Measurements from ENCODE around the gene SLAMF7. TPM values are rescaled to one million over a fixed set of nuclear protein-coding genes. Genes with fewer than 3 reads are reported as not detected.

SLAMF7 gene
- total RNA-seq, 2 experiments from 2014 or later, result 152 to 162 TPM

GRCh38 chr1:160789051-160789701 is 50.1 kb downstream of the SLAMF7 start:
- peak overlapping the region; percentile 48 for H3K27ac Mint-ChIP-seq
- H3K4me3 Mint-ChIP-seq, result no peak overlapping the region
- H3K9me3 Mint-ChIP-seq, result no peaks in the 10 kb centered on the region
- no peaks in the 10 kb centered on the region for H3K36me3 Mint-ChIP-seq
- H3K4me1 Mint-ChIP-seq, result peaks cover 10% of the 10 kb centered on the region
- no peaks in the 10 kb centered on the region for H3K27me3 Mint-ChIP-seq
- DNase-seq, result no peak

DNA sequence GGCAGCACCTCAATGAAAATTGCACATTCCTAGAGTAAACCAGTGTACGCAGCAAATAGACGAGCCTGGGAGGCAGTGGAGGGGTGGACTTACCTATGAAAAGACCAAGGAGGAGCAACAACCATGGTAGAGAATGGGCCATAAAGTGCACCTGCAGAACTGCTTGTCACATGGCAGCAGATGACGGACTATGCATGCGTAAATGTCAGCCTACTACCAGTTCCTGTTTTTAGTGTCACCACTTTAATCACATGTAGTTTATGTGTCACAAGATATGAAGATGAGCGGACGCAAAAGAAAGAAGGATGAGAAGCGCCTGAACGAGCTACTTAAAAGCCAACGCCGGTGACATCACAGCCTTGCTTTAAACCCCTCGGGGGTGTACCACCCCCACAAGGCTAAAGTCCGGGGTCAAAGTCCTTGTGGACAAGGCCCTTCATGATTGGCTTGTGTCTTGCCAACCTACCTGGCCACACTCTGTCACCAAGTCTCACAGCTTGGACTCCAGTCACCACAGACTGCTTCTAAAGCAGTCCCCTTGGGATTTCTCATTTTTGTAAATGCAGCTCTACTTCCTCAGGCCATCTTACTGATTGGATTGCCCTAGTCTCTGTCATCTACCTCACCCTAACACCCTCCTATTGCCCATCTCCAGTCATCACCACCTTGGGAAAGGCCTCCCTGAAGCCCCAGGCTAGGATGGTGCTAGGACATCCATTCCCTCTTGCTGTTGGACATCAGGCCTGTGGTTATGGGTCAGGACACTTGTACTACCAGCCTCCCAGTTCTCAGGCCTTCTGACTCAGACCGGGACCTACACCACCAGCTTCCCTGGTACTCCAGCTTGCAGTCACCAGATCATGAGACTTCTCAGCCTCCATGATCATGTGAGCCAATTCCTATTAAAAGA is 50.9 kb downstream of the SLAMF7 start:
- H3K4me1 Mint-ChIP-seq, result peaks cover 14% of the 10 kb centered on the region
- peak overlapping the region; percentile 48 for H3K27ac Mint-ChIP-seq
- H3K4me3 Mint-ChIP-seq, result no peak overlapping the region
- no peaks in the 10 kb centered on the region for H3K36me3 Mint-ChIP-seq
- H3K9me3 Mint-ChIP-seq, result no peaks in the 10 kb centered on the region
- H3K27me3 Mint-ChIP-seq, result no peaks in the 10 kb centered on the region
- no peak for DNase-seq

- no peaks in the 10 kb centered on the region for H3K9me3 Mint-ChIP-seq
- no peak for DNase-seq
- no peak overlapping the region for H3K4me3 Mint-ChIP-seq
- peaks cover 13% of the 10 kb centered on the region for H3K36me3 Mint-ChIP-seq
- peaks cover 48% of the 10 kb centered on the region for H3K4me1 Mint-ChIP-seq
- H3K27ac Mint-ChIP-seq, result no peak overlapping the region
- H3K27me3 Mint-ChIP-seq, result no peaks in the 10 kb centered on the region
These were observed 55.3 kb downstream of the SLAMF7 start for GRCh38 chr1:160794376-160794775.

DNA sequence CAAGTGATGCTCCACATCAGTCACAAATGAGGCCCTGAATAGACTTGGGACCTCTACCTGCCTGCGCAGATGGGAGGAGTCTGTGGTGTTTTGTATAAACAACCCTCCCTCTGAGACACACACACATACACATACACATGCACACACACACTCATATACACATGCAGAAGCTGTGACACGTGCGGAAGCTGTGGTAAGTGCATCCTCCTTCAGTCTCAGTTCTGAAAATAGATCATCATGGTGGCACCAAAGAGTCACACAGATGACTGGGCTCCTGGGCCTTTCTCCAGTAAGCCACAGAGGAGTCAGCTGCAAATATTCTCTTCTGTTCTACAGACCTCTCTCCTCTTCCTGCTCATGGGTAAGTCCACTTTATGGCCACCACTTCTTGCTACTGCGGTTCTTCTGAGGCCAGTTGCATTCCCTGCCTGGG is 56.9 kb downstream of the SLAMF7 start, which contains the start of gene LY9:
Gene LY9 (plus strand): TSS at position 224 of the 433 bp plus-strand sequence. CDS start 14 bp downstream, at position 238.
- peak within 1 kb of the TSS; percentile 96 for H3K27ac Mint-ChIP-seq
- peaks cover 52% of the 10 kb centered on the region for H3K4me1 Mint-ChIP-seq
- DNase-seq, result peak; percentile 75
- H3K9me3 Mint-ChIP-seq, result no peaks in the 10 kb centered on the region
- H3K27me3 Mint-ChIP-seq, result no peaks in the 10 kb centered on the region
- peak within 1 kb of the TSS; percentile 86 for H3K4me3 Mint-ChIP-seq
- peaks cover 15% of the 10 kb centered on the region for H3K36me3 Mint-ChIP-seq

DNA sequence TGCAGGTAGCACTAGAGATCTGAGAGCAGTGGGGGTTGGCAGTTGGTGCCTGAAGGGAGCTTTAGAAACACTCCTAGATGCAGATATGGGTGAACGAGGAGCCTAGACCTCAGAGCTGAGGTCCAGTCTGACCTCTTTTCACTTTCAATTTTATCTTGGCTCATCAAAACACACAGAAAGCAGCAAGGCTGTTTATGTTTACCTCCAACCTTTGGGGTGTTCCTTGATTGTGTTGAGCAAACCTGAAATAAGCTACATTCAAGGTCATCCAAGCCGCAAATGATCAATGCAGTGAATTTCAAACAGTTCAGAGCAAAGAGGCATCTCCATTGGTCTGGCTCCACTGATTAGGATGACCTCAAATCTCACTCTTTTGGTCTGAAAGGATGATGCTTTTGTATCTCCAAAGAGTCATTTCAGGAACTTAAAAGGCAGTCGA is 58.2 kb downstream of the SLAMF7 start:
- Mint-ChIP-seq H3K36me3 (peaks cover 22% of the 10 kb centered on the region), H3K27ac (peak overlapping the region; percentile 96), H3K4me1 (peaks cover 60% of the 10 kb centered on the region), H3K9me3 (no peaks in the 10 kb centered on the region), H3K4me3 (peak overlapping the region; percentile 86), H3K27me3 (no peaks in the 10 kb centered on the region)
- no peak for DNase-seq

GRCh38 chr1:160797861-160798273 is 58.8 kb downstream of the SLAMF7 start:
- peak overlapping the region; percentile 86 for H3K4me3 Mint-ChIP-seq

DNA sequence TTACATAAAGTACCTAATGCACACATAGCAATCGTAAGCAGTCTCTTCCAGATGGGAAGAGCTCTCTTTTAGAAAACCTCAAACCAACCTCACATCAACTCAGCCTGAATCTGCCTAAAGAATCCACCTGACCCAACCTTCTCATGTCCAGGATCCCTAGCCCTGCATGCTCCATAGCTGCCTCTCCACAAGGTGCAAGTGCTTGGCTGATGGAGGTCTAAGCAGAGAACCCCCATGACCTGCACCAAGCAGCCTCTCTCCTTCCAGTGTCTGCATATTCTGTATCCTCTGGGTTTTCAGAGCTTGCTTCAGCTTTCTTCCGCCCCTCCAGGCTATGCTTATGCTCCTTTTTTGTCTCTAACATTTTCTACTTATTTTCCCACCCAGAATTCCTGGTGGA is 59.4 kb downstream of the SLAMF7 start:
- no peak for DNase-seq
- H3K9me3 Mint-ChIP-seq, result peaks cover 2% of the 10 kb centered on the region
- H3K27ac Mint-ChIP-seq, result peak overlapping the region; percentile 96
- H3K36me3 Mint-ChIP-seq, result peaks cover 30% of the 10 kb centered on the region
- peaks cover 67% of the 10 kb centered on the region for H3K4me1 Mint-ChIP-seq
- no peaks in the 10 kb centered on the region for H3K27me3 Mint-ChIP-seq
- peak overlapping the region; percentile 86 for H3K4me3 Mint-ChIP-seq

More at GRCh38 chr1:160797861-160798273, 58.8 kb downstream of the SLAMF7 start:
- Mint-ChIP-seq H3K36me3 (peaks cover 25% of the 10 kb centered on the region), H3K4me1 (peaks cover 64% of the 10 kb centered on the region), H3K27me3 (no peaks in the 10 kb centered on the region), H3K27ac (peak overlapping the region; percentile 96), H3K9me3 (peaks cover 2% of the 10 kb centered on the region)
- DNase-seq, result peak; percentile 56

DNA sequence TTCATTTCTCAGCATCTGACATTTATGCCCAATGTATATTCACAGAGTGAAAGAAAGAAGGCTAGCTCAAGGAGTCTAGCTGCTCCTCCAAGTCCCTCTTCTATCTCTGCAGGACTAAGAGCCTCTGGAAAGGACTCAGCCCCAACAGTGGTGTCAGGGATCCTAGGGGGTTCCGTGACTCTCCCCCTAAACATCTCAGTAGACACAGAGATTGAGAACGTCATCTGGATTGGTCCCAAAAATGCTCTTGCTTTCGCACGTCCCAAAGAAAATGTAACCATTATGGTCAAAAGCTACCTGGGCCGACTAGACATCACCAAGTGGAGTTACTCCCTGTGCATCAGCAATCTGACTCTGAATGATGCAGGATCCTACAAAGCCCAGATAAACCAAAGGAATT is 60.6 kb downstream of the SLAMF7 start:
- Mint-ChIP-seq H3K27me3 (no peaks in the 10 kb centered on the region), H3K36me3 (peaks cover 38% of the 10 kb centered on the region), H3K9me3 (peaks cover 8% of the 10 kb centered on the region), H3K4me3 (peak overlapping the region; percentile 86), H3K27ac (peak overlapping the region; percentile 96), H3K4me1 (peaks cover 72% of the 10 kb centered on the region)
- DNase-seq, result no peak

GRCh38 chr1:160800142-160800541 is 61.1 kb downstream of the SLAMF7 start:
- DNase-seq, result no peak
- peaks cover 77% of the 10 kb centered on the region for H3K4me1 Mint-ChIP-seq
- H3K27ac Mint-ChIP-seq, result peak overlapping the region; percentile 96
- H3K9me3 Mint-ChIP-seq, result peaks cover 13% of the 10 kb centered on the region
- H3K4me3 Mint-ChIP-seq, result peak overlapping the region; percentile 86
- H3K27me3 Mint-ChIP-seq, result no peaks in the 10 kb centered on the region
- H3K36me3 Mint-ChIP-seq, result peaks cover 43% of the 10 kb centered on the region

DNA sequence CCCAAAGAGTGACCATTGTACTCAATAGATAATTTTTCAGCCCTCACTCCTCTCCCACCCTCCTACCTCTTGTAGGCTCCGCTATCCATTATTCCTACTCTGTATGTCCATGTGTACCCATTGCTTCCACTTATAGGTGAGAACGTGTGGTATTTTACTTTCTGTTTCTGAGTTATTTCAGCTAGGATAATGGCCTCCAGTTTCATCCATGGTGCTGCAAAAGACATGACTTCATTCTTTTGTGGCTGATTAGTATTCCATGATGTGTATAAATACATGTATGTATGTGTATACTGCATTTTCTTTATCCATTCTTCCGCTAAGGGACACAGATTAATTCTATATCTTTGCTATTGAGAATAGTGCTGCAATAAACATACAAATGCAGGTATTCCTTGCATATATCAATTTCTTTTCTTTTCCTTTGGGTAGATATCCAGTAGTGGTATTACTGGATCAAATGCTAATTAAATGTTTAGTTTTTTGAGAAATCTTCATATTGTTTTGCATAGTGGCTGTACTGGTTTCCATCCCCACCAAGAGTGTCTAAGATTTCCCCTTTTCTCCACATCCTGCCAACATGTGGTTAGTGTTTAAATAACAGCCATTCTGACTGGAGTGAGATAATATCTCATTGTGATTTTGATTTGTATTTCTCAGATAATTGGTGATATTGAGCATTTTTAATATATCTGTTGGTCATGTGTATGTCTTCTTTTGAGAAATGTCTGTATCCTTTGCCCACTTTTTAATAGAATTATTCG is 61.8 kb downstream of the SLAMF7 start:
- H3K9me3 Mint-ChIP-seq, result peaks cover 17% of the 10 kb centered on the region
- H3K4me1 Mint-ChIP-seq, result peaks cover 76% of the 10 kb centered on the region
- H3K27ac Mint-ChIP-seq, result peak overlapping the region; percentile 96
- peak overlapping the region; percentile 68 for H3K4me3 Mint-ChIP-seq
- H3K36me3 Mint-ChIP-seq, result peaks cover 44% of the 10 kb centered on the region
- no peaks in the 10 kb centered on the region for H3K27me3 Mint-ChIP-seq
- DNase-seq, result no peak

DNA sequence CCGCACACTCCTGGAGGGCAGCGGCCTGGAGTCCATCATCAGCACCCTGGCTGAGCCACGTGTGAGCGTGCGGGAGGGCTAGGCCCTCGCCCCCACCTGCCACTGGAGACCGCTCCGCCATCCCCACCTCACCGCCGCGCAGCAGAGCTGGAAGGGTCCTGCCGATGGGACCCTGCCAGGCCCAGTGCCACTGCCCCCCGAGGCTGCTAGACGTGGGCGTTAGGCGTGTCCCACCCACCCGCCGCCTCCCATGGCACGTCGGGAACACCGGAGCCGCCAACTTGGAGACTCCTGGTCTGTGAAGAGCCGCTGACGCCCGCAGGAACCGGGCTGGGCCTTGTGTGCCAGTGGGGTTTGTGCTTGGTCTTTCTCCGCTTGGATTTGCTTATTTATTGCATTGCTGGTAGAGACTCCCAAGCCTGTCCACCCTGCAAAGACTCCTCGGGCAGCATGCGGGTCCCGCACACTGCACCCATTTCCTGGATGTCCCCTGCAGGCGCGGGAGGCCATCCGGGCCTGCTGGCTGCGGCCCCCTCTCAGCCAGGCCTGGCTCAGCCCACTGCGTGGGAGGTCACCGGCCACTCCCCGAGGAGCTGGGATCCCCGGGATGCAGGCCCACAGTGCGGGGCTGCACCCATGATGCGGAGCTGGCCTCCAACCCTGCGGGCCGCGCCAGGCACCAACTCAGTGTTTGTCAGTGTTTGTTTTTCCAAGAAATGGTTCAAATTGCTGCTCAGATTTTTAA is 63.0 kb downstream of the SLAMF7 start:
- H3K9me3 Mint-ChIP-seq, result peaks cover 26% of the 10 kb centered on the region
- no peaks in the 10 kb centered on the region for H3K27me3 Mint-ChIP-seq
- no peak for DNase-seq
- H3K4me1 Mint-ChIP-seq, result peaks cover 82% of the 10 kb centered on the region
- H3K36me3 Mint-ChIP-seq, result peaks cover 53% of the 10 kb centered on the region
- peak overlapping the region; percentile 96 for H3K27ac Mint-ChIP-seq
- H3K4me3 Mint-ChIP-seq, result peak overlapping the region; percentile 68

All from activated naive CD8-positive, alpha-beta T cell treated with anti-CD3 and anti-CD28 coated beads for 36 hours (primary cell).